DND-41 (cell line): ENCODE data around the gene SPRN.

Experiments used
- EZH2 ChIP-seq: IDR thresholded peaks from 3 replicates; pipeline ENCODE4 v1.6.1; 2012; ENCODE audit warnings: borderline replicate concordance, low read depth, mild to moderate bottlenecking, moderate library complexity, low read length, inconsistent platforms; ENCODE audit not compliant: severe bottlenecking
- TF ChIP-seq, protein P1 (sequence below): IDR thresholded peaks from 2 replicates; pipeline ENCODE4 v1.5.1; 2012; ENCODE audit warnings: borderline replicate concordance, low read length, moderate library complexity, mild to moderate bottlenecking; ENCODE audit not compliant: poor library complexity, severe bottlenecking; ENCODE audit errors: extremely low read depth

- TF ChIP-seq, protein P1, sequence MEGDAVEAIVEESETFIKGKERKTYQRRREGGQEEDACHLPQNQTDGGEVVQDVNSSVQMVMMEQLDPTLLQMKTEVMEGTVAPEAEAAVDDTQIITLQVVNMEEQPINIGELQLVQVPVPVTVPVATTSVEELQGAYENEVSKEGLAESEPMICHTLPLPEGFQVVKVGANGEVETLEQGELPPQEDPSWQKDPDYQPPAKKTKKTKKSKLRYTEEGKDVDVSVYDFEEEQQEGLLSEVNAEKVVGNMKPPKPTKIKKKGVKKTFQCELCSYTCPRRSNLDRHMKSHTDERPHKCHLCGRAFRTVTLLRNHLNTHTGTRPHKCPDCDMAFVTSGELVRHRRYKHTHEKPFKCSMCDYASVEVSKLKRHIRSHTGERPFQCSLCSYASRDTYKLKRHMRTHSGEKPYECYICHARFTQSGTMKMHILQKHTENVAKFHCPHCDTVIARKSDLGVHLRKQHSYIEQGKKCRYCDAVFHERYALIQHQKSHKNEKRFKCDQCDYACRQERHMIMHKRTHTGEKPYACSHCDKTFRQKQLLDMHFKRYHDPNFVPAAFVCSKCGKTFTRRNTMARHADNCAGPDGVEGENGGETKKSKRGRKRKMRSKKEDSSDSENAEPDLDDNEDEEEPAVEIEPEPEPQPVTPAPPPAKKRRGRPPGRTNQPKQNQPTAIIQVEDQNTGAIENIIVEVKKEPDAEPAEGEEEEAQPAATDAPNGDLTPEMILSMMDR: no peak
- TF ChIP-seq EZH2: no peak
Measured at GRCh38 chr10:133381036-133381435, 43.4 kb downstream of the SPRN start.
